ENCODE results near the gene PTDSS2. TPM values are rescaled to one million over a fixed set of nuclear protein-coding genes. Genes with fewer than 3 reads are reported as not detected.
A peak's percentile ranks its signal among the peaks of the same experiment; 100 is the strongest.

The PTDSS2 gene
- polyA plus RNA-seq, 1 experiment, result 15.8 TPM

DNA sequence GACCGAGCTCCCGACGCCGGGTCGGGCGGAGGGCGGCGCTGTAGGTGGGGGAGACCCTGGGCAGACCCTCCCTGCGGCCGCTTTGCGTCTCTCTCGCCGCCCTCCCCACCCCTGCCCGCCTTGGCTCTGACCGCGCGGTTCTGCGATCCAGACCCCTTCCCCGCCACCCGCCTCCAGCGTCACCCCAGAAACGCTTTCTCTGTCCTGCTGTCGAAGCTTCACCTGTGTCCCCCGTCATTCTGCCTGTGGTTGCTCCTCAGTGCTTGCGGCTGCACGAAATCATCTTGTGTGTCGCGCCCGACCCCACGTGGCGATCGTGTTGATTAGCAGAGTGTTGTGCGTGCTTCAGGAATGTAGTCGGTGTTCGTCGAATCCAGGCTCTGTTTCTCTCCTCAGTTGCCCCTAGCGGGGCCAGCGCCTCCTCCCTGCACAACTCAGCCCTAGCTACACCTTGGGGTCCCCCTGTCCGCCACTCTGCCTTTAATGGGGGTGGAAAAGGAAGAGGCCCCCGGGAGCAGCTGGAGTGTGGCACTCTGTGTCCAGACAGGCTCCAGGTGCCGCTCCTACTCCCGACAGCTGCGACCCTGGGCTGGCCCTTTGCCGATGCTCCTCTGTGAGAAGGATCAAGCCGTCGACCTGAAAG lies 851 bp downstream of the PTDSS2 start:
- CTCF ChIA-PET, result interaction anchor here (0.6 to 0.7 kb wide), 2 partner anchors 10 to 44 kb away, joined by 3 read pairs; no protein-coding TSS in a partner anchor

DNA sequence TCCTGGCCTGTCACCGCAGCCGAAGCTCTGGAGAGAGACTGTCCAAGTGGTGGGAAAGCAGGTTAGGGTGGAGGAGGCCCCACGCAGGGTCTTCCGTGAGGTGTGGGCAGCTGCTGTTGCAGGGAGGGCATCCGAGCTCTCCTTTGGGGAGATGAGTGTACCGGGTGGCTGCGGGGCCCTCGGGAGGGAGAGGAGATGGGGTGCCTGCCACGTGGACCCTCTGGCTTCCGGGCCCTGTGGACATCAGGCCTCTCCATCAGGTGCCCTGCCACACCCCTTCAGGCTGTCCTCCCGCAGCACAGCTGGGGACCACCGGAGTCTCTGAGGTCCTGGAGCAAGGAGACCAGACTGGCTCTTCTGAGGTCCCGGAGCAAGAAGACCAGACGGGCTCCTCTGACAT lies 1.7 kb downstream of the PTDSS2 start:
- Histone ChIP-seq H3K9me3 (ENCODE audit: control insufficient read depth, insufficient read depth, low read length) (no peaks in the 10 kb centered on the region; the same call in 1 of the 2 replicates), H3K4me3 (ENCODE audit: low read depth, low read length) (peak overlapping the region; percentile 85), H3K27ac (ENCODE audit: low read depth, low read length) (no peak overlapping the region), H3K27me3 (ENCODE audit: control insufficient read depth, insufficient read depth, low read length) (no peaks in the 10 kb centered on the region)
- ChIA-PET CTCF (no interaction called here), POLR2A (no interaction called here)
- TF ChIP-seq, protein P1, sequence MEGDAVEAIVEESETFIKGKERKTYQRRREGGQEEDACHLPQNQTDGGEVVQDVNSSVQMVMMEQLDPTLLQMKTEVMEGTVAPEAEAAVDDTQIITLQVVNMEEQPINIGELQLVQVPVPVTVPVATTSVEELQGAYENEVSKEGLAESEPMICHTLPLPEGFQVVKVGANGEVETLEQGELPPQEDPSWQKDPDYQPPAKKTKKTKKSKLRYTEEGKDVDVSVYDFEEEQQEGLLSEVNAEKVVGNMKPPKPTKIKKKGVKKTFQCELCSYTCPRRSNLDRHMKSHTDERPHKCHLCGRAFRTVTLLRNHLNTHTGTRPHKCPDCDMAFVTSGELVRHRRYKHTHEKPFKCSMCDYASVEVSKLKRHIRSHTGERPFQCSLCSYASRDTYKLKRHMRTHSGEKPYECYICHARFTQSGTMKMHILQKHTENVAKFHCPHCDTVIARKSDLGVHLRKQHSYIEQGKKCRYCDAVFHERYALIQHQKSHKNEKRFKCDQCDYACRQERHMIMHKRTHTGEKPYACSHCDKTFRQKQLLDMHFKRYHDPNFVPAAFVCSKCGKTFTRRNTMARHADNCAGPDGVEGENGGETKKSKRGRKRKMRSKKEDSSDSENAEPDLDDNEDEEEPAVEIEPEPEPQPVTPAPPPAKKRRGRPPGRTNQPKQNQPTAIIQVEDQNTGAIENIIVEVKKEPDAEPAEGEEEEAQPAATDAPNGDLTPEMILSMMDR (IDR thresholded peaks at IDR 0.05; ENCODE audit: low read depth, low read length), result no peak
- DNase-seq (ENCODE audit: low read depth, low spot score), result no peak

More for the DNA sequence above, 851 bp downstream of the PTDSS2 start:
- no peak for DNase-seq (ENCODE audit: low read depth, low spot score)
- TF ChIP-seq, protein P1 (IDR thresholded peaks at IDR 0.05; ENCODE audit: low read depth, low read length), result 0 out of 2 replicates have a peak, but pooled peaks have one; percentile 6
- no peak overlapping the region for H3K27ac ChIP-seq (ENCODE audit: low read depth, low read length)
- H3K9me3 ChIP-seq (ENCODE audit: control insufficient read depth, insufficient read depth, low read length), result no peaks in the 10 kb centered on the region; the same call in 1 of the 2 replicates
- POLR2A ChIA-PET, result no interaction called here
- H3K27me3 ChIP-seq (ENCODE audit: control insufficient read depth, insufficient read depth, low read length), result no peaks in the 10 kb centered on the region
- peak overlapping the region; percentile 85 for H3K4me3 ChIP-seq (ENCODE audit: low read depth, low read length)

DNA sequence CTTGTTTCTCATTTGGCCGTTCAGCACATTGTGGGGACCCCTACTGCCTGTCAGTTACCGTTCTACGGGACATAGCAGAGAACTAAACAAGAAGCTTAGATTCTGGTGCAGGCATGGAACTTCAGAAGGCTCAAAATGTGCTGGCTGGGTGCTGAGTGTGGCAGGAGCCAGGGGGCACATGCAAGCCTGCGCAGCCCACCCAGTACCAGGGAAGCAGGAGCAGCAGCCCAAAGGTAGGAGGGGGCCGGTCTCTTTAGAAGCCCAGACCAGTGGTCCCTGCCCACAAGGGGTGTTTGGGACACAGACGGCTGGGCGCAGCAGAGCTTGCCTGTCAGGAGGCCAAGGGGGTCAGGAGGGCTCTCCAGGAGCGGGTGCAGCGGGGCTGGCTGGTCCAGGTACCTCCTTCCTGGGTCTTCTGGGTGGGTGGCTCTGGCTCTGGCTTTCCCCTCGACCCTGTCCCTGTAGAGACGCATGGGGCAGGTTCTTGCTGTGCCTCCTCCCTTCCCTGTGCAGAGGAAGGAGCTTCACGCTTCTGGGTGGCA lies 2.2 kb downstream of the PTDSS2 start:
- no peak for DNase-seq (ENCODE audit: low read depth, low spot score)
- ChIA-PET POLR2A (no interaction called here), CTCF (no interaction called here)
- Histone ChIP-seq H3K27me3 (ENCODE audit: control insufficient read depth, insufficient read depth, low read length) (no peaks in the 10 kb centered on the region), H3K9me3 (ENCODE audit: control insufficient read depth, insufficient read depth, low read length) (no peaks in the 10 kb centered on the region; the same call in 1 of the 2 replicates), H3K4me3 (ENCODE audit: low read depth, low read length) (no peak overlapping the region), H3K27ac (ENCODE audit: low read depth, low read length) (no peak overlapping the region)
- TF ChIP-seq, protein P1 (IDR thresholded peaks at IDR 0.05; ENCODE audit: low read depth, low read length), result no peak

DNA sequence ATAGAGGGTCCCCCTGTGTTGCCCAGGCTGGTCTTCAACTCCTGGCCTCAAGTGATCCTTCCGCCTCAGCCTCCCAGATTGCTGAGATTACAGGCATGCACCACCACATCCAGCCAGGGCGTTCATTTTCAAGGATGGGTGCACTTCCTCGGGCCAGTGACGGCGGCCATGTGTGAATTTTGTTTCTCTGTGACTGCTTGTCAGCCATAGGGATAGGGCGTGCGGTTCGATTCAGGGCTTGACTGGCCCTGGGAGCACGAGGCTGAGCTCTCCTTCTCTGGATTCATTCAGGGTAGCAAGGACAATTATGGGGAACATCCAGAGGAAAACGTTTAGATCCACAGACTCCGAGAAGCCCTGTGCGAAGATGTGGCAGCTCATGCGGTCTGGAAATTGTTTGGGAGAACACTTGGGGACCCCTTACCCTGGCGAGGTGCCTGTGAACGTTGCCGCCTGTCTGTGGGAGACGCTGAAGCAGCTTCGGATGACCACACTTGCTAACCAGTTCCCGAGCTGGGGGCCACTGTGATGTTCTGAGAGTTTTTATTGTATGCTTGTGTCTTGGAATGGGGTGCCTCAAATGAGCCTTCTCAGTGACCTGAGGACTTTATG lies 2.9 kb downstream of the PTDSS2 start:
- ChIA-PET POLR2A (no interaction called here), CTCF (no interaction called here)
- TF ChIP-seq, protein P1 (IDR thresholded peaks at IDR 0.05; ENCODE audit: low read depth, low read length), result no peak
- Histone ChIP-seq H3K4me3 (ENCODE audit: low read depth, low read length) (no peak overlapping the region), H3K27me3 (ENCODE audit: control insufficient read depth, insufficient read depth, low read length) (no peaks in the 10 kb centered on the region), H3K9me3 (ENCODE audit: control insufficient read depth, insufficient read depth, low read length) (no peaks in the 10 kb centered on the region; the same call in 1 of the 2 replicates), H3K27ac (ENCODE audit: low read depth, low read length) (no peak overlapping the region)
- DNase-seq (ENCODE audit: low read depth, low spot score), result no peak

DNA sequence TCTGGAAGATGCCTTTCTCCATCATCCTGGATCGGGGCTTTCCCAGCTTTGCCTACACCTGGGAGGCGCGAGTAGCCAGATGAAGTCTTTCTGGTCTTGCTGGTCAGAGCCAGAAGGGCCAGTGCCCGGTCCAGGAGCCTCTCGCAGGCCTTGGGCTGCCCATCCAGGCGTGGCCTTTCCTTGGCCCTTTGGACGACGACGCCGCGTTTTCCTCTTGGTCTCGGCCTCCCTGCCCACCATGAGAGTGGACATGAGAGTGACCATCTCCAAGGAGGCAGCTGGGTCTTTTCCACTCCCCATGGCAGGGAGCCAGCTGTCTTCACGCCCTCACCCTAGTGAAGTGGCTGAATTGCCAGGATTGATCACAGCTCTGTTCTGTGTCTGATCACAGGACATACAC lies 3.5 kb downstream of the PTDSS2 start:
- no peak overlapping the region for H3K27ac ChIP-seq (ENCODE audit: low read depth, low read length)
- H3K27me3 ChIP-seq (ENCODE audit: control insufficient read depth, insufficient read depth, low read length), result no peaks in the 10 kb centered on the region
- H3K9me3 ChIP-seq (ENCODE audit: control insufficient read depth, insufficient read depth, low read length), result no peaks in the 10 kb centered on the region; the same call in 1 of the 2 replicates
- DNase-seq (ENCODE audit: low read depth, low spot score), result no peak
- CTCF ChIA-PET, result no interaction called here
- POLR2A ChIA-PET, result no interaction called here
- TF ChIP-seq, protein P1 (IDR thresholded peaks at IDR 0.05; ENCODE audit: low read depth, low read length), result no peak
- H3K4me3 ChIP-seq (ENCODE audit: low read depth, low read length), result no peak overlapping the region
